ENCODE data around the gene DNAH10. TPM values are rescaled to one million over a fixed set of nuclear protein-coding genes. Genes with fewer than 3 reads are reported as not detected.

DNAH10 gene
- total and polyA plus RNA-seq, 2 of the 13 experiments (the other 11 are each of a cell fraction or from before 2014, with no cell fraction given): 0.01 to 0.02 TPM

DNA sequence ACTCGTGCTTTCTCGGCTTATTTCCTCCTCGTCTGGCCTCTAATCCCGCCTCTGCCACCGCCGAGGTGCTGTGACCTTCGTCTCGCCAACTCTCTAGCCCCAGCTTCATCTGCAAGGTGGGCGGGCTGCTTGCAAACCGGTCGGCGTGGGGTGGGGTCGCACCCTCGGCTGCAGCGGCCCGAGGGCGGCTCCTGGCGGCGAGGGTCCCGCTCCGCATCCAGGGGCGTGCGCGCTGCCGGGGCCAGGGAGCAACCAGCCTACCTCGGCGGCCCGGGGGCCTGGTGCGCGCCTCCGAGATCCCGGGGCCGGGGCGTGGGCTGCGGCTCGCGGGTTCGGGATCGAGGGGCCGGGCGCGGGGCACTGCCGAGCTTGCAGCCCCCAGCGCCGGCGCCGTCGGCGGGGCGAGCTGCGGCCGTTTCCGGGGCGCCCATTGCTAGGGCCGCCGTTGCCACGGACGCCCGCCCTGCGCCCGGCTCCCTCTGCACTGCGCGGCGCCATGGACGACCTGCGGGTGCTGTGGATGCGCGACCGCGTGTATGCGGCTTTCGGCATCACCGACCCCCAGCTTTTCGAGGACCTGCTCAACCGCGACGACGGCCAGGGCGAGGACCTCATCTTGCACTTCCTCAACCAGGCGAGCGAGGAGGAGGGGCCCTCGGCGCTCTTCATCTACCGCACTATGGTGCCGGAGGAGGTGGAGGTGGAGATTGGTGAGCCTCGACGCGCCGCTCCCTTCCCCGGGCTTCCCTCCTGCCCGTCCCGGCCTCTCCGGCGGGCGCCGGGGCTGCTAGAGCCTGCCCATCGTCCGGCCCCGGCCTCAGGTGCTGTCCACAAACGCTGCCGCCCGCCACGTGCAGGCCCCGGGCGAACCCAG is at the start of gene DNAH10 (continued):
- TF ChIP-seq ZNF766 (CRISPR knock-in tag; IDR thresholded peaks at IDR 0.05; ENCODE audit: borderline replicate concordance) (peak; percentile 54; the same call in 1 of the 2 replicates), ZBTB7B (CRISPR knock-in tag; IDR thresholded peaks at IDR 0.05) (peak; percentile 85), AGO1 (IDR thresholded peaks at IDR 0.05; ENCODE audit: low read depth, low read length, poor library complexity, severe bottlenecking) (no peak), ZFP36 (IDR thresholded peaks at IDR 0.05; ENCODE audit: borderline replicate concordance, low read depth, low read length, partially characterized antibody) (no peak), MBNL3 (CRISPR knock-in tag; conservative IDR thresholded peaks at IDR 0.05) (no peak), SRF (IDR thresholded peaks at IDR 0.05; ENCODE audit: low read depth, low read length) (no peak), ZNF879 (CRISPR knock-in tag; IDR thresholded peaks at IDR 0.05) (no peak), ZNF468 (CRISPR knock-in tag; IDR thresholded peaks at IDR 0.05) (no peak), GATAD1 (CRISPR knock-in tag; IDR thresholded peaks at IDR 0.05) (no peak), ZSCAN21 (CRISPR knock-in tag; IDR thresholded peaks at IDR 0.05; ENCODE audit: borderline replicate concordance) (no peak; the same call in 1 of the 2 replicates), MTF2 (CRISPR knock-in tag; IDR thresholded peaks at IDR 0.05; ENCODE audit: borderline replicate concordance) (peak; percentile 46; the same call in 1 of the 2 replicates), HES4 (CRISPR knock-in tag; IDR thresholded peaks at IDR 0.05; ENCODE audit: borderline replicate concordance) (peak; percentile 39; the same call in 1 of the 2 replicates), TMF1 (CRISPR knock-in tag; IDR thresholded peaks at IDR 0.05; ENCODE audit: low read depth) (peak; percentile 67; the same call in 1 of the 2 replicates)
- TF ChIP-seq, protein P1, sequence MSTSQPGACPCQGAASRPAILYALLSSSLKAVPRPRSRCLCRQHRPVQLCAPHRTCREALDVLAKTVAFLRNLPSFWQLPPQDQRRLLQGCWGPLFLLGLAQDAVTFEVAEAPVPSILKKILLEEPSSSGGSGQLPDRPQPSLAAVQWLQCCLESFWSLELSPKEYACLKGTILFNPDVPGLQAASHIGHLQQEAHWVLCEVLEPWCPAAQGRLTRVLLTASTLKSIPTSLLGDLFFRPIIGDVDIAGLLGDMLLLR (CRISPR knock-in tag; IDR thresholded peaks at IDR 0.05): no peak
- TF ChIP-seq, protein P2, sequence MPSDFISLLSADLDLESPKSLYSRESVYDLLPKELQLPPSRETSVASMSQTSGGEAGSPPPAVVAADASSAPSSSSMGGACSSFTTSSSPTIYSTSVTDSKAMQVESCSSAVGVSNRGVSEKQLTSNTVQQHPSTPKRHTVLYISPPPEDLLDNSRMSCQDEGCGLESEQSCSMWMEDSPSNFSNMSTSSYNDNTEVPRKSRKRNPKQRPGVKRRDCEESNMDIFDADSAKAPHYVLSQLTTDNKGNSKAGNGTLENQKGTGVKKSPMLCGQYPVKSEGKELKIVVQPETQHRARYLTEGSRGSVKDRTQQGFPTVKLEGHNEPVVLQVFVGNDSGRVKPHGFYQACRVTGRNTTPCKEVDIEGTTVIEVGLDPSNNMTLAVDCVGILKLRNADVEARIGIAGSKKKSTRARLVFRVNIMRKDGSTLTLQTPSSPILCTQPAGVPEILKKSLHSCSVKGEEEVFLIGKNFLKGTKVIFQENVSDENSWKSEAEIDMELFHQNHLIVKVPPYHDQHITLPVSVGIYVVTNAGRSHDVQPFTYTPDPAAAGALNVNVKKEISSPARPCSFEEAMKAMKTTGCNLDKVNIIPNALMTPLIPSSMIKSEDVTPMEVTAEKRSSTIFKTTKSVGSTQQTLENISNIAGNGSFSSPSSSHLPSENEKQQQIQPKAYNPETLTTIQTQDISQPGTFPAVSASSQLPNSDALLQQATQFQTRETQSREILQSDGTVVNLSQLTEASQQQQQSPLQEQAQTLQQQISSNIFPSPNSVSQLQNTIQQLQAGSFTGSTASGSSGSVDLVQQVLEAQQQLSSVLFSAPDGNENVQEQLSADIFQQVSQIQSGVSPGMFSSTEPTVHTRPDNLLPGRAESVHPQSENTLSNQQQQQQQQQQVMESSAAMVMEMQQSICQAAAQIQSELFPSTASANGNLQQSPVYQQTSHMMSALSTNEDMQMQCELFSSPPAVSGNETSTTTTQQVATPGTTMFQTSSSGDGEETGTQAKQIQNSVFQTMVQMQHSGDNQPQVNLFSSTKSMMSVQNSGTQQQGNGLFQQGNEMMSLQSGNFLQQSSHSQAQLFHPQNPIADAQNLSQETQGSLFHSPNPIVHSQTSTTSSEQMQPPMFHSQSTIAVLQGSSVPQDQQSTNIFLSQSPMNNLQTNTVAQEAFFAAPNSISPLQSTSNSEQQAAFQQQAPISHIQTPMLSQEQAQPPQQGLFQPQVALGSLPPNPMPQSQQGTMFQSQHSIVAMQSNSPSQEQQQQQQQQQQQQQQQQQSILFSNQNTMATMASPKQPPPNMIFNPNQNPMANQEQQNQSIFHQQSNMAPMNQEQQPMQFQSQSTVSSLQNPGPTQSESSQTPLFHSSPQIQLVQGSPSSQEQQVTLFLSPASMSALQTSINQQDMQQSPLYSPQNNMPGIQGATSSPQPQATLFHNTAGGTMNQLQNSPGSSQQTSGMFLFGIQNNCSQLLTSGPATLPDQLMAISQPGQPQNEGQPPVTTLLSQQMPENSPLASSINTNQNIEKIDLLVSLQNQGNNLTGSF (CRISPR knock-in tag; IDR thresholded peaks at IDR 0.05): no peak
- TF ChIP-seq, protein P3, sequence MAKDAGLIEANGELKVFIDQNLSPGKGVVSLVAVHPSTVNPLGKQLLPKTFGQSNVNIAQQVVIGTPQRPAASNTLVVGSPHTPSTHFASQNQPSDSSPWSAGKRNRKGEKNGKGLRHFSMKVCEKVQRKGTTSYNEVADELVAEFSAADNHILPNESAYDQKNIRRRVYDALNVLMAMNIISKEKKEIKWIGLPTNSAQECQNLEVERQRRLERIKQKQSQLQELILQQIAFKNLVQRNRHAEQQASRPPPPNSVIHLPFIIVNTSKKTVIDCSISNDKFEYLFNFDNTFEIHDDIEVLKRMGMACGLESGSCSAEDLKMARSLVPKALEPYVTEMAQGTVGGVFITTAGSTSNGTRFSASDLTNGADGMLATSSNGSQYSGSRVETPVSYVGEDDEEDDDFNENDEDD (CRISPR knock-in tag; IDR thresholded peaks at IDR 0.05; ENCODE audit: borderline replicate concordance): peak; percentile 33; the same call in 1 of the 2 replicates
- TF ChIP-seq, protein P4, sequence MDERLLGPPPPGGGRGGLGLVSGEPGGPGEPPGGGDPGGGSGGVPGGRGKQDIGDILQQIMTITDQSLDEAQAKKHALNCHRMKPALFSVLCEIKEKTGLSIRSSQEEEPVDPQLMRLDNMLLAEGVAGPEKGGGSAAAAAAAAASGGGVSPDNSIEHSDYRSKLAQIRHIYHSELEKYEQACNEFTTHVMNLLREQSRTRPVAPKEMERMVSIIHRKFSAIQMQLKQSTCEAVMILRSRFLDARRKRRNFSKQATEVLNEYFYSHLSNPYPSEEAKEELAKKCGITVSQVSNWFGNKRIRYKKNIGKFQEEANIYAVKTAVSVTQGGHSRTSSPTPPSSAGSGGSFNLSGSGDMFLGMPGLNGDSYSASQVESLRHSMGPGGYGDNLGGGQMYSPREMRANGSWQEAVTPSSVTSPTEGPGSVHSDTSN (CRISPR knock-in tag; IDR thresholded peaks at IDR 0.05): no peak
- TF ChIP-seq, protein P5, sequence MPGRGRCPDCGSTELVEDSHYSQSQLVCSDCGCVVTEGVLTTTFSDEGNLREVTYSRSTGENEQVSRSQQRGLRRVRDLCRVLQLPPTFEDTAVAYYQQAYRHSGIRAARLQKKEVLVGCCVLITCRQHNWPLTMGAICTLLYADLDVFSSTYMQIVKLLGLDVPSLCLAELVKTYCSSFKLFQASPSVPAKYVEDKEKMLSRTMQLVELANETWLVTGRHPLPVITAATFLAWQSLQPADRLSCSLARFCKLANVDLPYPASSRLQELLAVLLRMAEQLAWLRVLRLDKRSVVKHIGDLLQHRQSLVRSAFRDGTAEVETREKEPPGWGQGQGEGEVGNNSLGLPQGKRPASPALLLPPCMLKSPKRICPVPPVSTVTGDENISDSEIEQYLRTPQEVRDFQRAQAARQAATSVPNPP (CRISPR knock-in tag; IDR thresholded peaks at IDR 0.05): no peak; the same call in 1 of the 2 replicates
